Measurements from ENCODE around the gene MBLAC1.

The MBLAC1 gene

GRCh38 chr7:100122067-100122466, 4.7 kb upstream of the MBLAC1 start:
- TF ChIP-seq CTCF (IDR thresholded peaks at IDR 0.05; ENCODE audit: borderline replicate concordance, control extremely low read depth, extremely low read depth, insufficient read depth, missing control alignments) = no peak
- in situ Hi-C loops (cut with MboI; ENCODE audit: low sequenced_read_pairs, unreplicated experiment) = no loop called here
- DNase-seq (ENCODE audit: low spot score) = no peak

GRCh38 chr7:100122568-100122967, 4.2 kb upstream of the MBLAC1 start:
- in situ Hi-C loops (cut with MboI; ENCODE audit: low sequenced_read_pairs, unreplicated experiment) = no loop called here
- no peak for DNase-seq (ENCODE audit: low spot score)
- no peak for TF ChIP-seq CTCF (IDR thresholded peaks at IDR 0.05; ENCODE audit: borderline replicate concordance, control extremely low read depth, extremely low read depth, insufficient read depth, missing control alignments)

- TF ChIP-seq CTCF (IDR thresholded peaks at IDR 0.05; ENCODE audit: borderline replicate concordance, control extremely low read depth, extremely low read depth, insufficient read depth, missing control alignments) = no peak
- no peak for DNase-seq (ENCODE audit: low spot score)
- in situ Hi-C loops (cut with MboI; ENCODE audit: low sequenced_read_pairs, unreplicated experiment) = no loop called here
Observed at GRCh38 chr7:100124301-100125230, 2.2 kb upstream of the MBLAC1 start.

- in situ Hi-C loops (cut with MboI; ENCODE audit: low sequenced_read_pairs, unreplicated experiment) = no loop called here
Observed at GRCh38 chr7:100126239-100126930, 382 bp upstream of the MBLAC1 start.

GRCh38 chr7:100127866-100128636, 1.3 kb downstream of the MBLAC1 start:
- no peak for DNase-seq (ENCODE audit: low spot score)
- in situ Hi-C loops (cut with MboI; ENCODE audit: low sequenced_read_pairs, unreplicated experiment) = no loop called here

More at GRCh38 chr7:100126239-100126930, 382 bp upstream of the MBLAC1 start:
- DNase-seq (ENCODE audit: low spot score) = no peak
- no peak for TF ChIP-seq CTCF (IDR thresholded peaks at IDR 0.05; ENCODE audit: borderline replicate concordance, control extremely low read depth, extremely low read depth, insufficient read depth, missing control alignments)

More at GRCh38 chr7:100127866-100128636, 1.3 kb downstream of the MBLAC1 start:
- no peak for TF ChIP-seq CTCF (IDR thresholded peaks at IDR 0.05; ENCODE audit: borderline replicate concordance, control extremely low read depth, extremely low read depth, insufficient read depth, missing control alignments)

All from GM13976 (cell line).